Loucy (cell line): ENCODE data around the gene GRAMD4.

Experiments used
- H2AFZ ChIP-seq: fragments of 200-600 bp; sonication (generic); 2 replicates; pipeline ENCODE4 v1.6.0; 2016; ENCODE audit warnings: antibody characterized with exemption, mild to moderate bottlenecking, low read length, moderate library complexity
- H3F3A ChIP-seq: fragments of 200-600 bp; 2 replicates; pipeline ENCODE4 v1.6.0; 2016; ENCODE audit warnings: antibody characterized with exemption, low read depth, mild to moderate bottlenecking
- H3K27me3 ChIP-seq: fragments of 200-600 bp; sonication (generic); 2 replicates; pipeline ENCODE4 v1.6.1; 2014; ENCODE audit warnings: low read length, mild to moderate bottlenecking; ENCODE audit not compliant: insufficient read depth, poor library complexity, severe bottlenecking
- H3K36me3 ChIP-seq: fragments of 200-600 bp; sonication (generic); 2 replicates; pipeline ENCODE4 v1.6.1; 2016; ENCODE audit warnings: low read length; ENCODE audit not compliant: insufficient read depth
- H3K4me1 ChIP-seq: fragments of 200-600 bp; sonication (generic); 2 replicates; pipeline ENCODE4 v1.5.1; 2014; ENCODE audit warnings: low read length, mild to moderate bottlenecking; ENCODE audit not compliant: insufficient read depth, poor library complexity, severe bottlenecking
- H3K4me2 ChIP-seq: fragments of 200-600 bp; sonication (generic); 2 replicates; pipeline ENCODE4 v1.6.0; 2014; ENCODE audit warnings: antibody characterized with exemption, low read length, low read depth, mild to moderate bottlenecking; ENCODE audit not compliant: poor library complexity, severe bottlenecking
- H3K4me3 ChIP-seq: fragments of 200-600 bp; sonication (generic); 2 replicates; pipeline ENCODE4 v1.5.1; 2014; ENCODE audit warnings: low read length, mild to moderate bottlenecking, mixed read lengths; ENCODE audit not compliant: poor library complexity, severe bottlenecking
- H3K79me2 ChIP-seq: fragments of 200-600 bp; sonication (generic); 2 replicates; pipeline ENCODE4 v1.6.1; 2014; ENCODE audit warnings: low read length; ENCODE audit not compliant: insufficient read depth
- H3K9ac ChIP-seq: fragments of 200-600 bp; sonication (generic); 2 replicates; pipeline ENCODE4 v1.6.0; 2014; ENCODE audit warnings: mild to moderate bottlenecking, low read depth, low read length, moderate library complexity; ENCODE audit not compliant: poor library complexity, severe bottlenecking
- H3K9me2 ChIP-seq: fragments of 200-600 bp; sonication (generic); replicated peaks from 2 replicates; pipeline ENCODE4 v1.6.1; 2016; ENCODE audit warnings: low read depth, low read length, mixed read lengths
- H3K9me3 ChIP-seq: fragments of 200-600 bp; sonication (generic); 2 replicates; pipeline ENCODE4 v1.6.1; 2014; ENCODE audit warnings: mild to moderate bottlenecking, antibody characterized with exemption, low read length, low read depth; ENCODE audit not compliant: insufficient read depth
- H4K20me1 ChIP-seq: fragments of 200-600 bp; sonication (generic); 2 replicates; pipeline ENCODE4 v1.6.0; 2014; ENCODE audit warnings: antibody characterized with exemption, low read length, mild to moderate bottlenecking; ENCODE audit not compliant: insufficient read depth, poor library complexity, severe bottlenecking
- CTCF ChIP-seq: fragments of 200-600 bp; sonication (generic); conservative IDR thresholded peaks from 2 replicates; pipeline ENCODE4 v1.5.1; 2014; ENCODE audit warnings: mild to moderate bottlenecking, antibody characterized with exemption, low read length
- EZH2phosphoT487 ChIP-seq: fragments of 200-600 bp; IDR thresholded peaks from 2 replicates; pipeline ENCODE4 v1.6.1; 2018; ENCODE audit warnings: antibody characterized with exemption, mild to moderate bottlenecking, moderate library complexity, borderline replicate concordance

GRAMD4 gene

GRCh38 chr22:46617986-46618647, 2.1 kb upstream of the GRAMD4 start:
- Histone ChIP-seq H3K9me3 (no peaks in the 10 kb centered on the region), H3K4me1 (peaks cover 24% of the 10 kb centered on the region), H3K27me3 (no peaks in the 10 kb centered on the region), H3K4me3 (no peak overlapping the region), H3K9me2 (no peaks in the 10 kb centered on the region), H3K9ac (no peak overlapping the region), H3K4me2 (no peak overlapping the region), H3F3A (no peaks in the 10 kb centered on the region), H4K20me1 (no peaks in the 10 kb centered on the region), H3K79me2 (peaks cover 30% of the 10 kb centered on the region; the same call in 1 of the 2 replicates), H3K36me3 (no peaks in the 10 kb centered on the region), H2AFZ (no peak overlapping the region)
- no peak for TF ChIP-seq EZH2phosphoT487
- no peak for TF ChIP-seq CTCF

GRCh38 chr22:46618667-46619066, 1.5 kb upstream of the GRAMD4 start:
- H3K9me3 ChIP-seq: no peaks in the 10 kb centered on the region
- H3K9ac ChIP-seq: no peak overlapping the region
- peaks cover 27% of the 10 kb centered on the region; the same call in 1 of the 2 replicates for H3K79me2 ChIP-seq
- no peaks in the 10 kb centered on the region for H3F3A ChIP-seq
- TF ChIP-seq EZH2phosphoT487: no peak
- no peak for TF ChIP-seq CTCF
- no peak overlapping the region for H3K4me3 ChIP-seq
- H3K4me2 ChIP-seq: no peak overlapping the region
- H4K20me1 ChIP-seq: no peaks in the 10 kb centered on the region
- H3K9me2 ChIP-seq: no peaks in the 10 kb centered on the region
- peaks cover 19% of the 10 kb centered on the region for H3K4me1 ChIP-seq
- no peak overlapping the region for H2AFZ ChIP-seq
- H3K36me3 ChIP-seq: no peaks in the 10 kb centered on the region
- H3K27me3 ChIP-seq: no peaks in the 10 kb centered on the region

- Histone ChIP-seq H3K9ac (no peak overlapping the region), H3K4me1 (peaks cover 13% of the 10 kb centered on the region), H3K9me2 (no peaks in the 10 kb centered on the region), H3K79me2 (peaks cover 27% of the 10 kb centered on the region; the same call in 1 of the 2 replicates), H2AFZ (no peak overlapping the region), H3K9me3 (no peaks in the 10 kb centered on the region), H3K27me3 (no peaks in the 10 kb centered on the region), H3K36me3 (no peaks in the 10 kb centered on the region), H4K20me1 (peaks cover 2% of the 10 kb centered on the region), H3K4me2 (no peak overlapping the region), H3K4me3 (no peak overlapping the region), H3F3A (no peaks in the 10 kb centered on the region)
- TF ChIP-seq EZH2phosphoT487: no peak
- no peak for TF ChIP-seq CTCF
These were observed 851 bp upstream of the GRAMD4 start for GRCh38 chr22:46619240-46619829.
